B cell (primary cell): ENCODE data around the gene SDK1. TPM values are rescaled to one million over a fixed set of nuclear protein-coding genes. Genes with fewer than 3 reads are reported as not detected.
"Not testable (repeated sequence)": the region's sequence is repeated elsewhere in the genome, so short reads cannot be mapped to it uniquely, and the experiment has no call there.

ENCODE experiments used
- ATAC-seq: fragments of 200-7000 bp; cut with Tn5 transposase; one replicate; pipeline ENCODE4 v1.10.0; 2021; ENCODE audit warnings: low read depth, mild to moderate bottlenecking, moderate number of reproducible peaks, moderate library complexity
- CTCF ChIA-PET: fragments of 350-600 bp; sonication (Branson Sonifier 250); formaldehyde crosslinking; loops from one replicate; lab custom pipeline; 2021; ENCODE audit warnings: antibody characterized with exemption, inconsistent platforms; lab: Charles Lee
- POLR2A ChIA-PET: fragments of 350-600 bp; sonication (Branson Sonifier 250); formaldehyde crosslinking; loops from one replicate; lab custom pipeline; 2021; ENCODE audit warnings: antibody characterized with exemption; lab: Charles Lee
- DNase-seq: peaks from one replicate; pipeline ENCODE4 v3.0.0; 2013
- H2AFZ ChIP-seq: 2 replicates; pipeline ENCODE4 v1.6.1; 2012; ENCODE audit warnings: mild to moderate bottlenecking, low read depth, low read length; ENCODE audit not compliant: insufficient read depth, poor library complexity, severe bottlenecking
- H3K27ac ChIP-seq, 2 donors: 1 replicate in 1 of 2; 2 replicates in 1 of 2; pipeline ENCODE4 v1.5.1; 2012 to 2013; ENCODE audit warnings: low read length in 2 of 2, mild to moderate bottlenecking in 2 of 2, moderate library complexity in 1 of 2
- H3K27me3 ChIP-seq, 4 experiments: fragments of 200-600 bp in 1 of 4; sonication (generic) in 1 of 4; replicated peaks in 1 of 4; 1 replicate in 2 of 4; 2 replicates in 2 of 4; pipeline versions ENCODE4 v1.6.1 to v1.7.0; 2013 to 2016; ENCODE audit warnings: low read length in 3 of 4, mild to moderate bottlenecking in 2 of 4, mixed read lengths in 1 of 4, moderate library complexity in 1 of 4; ENCODE audit not compliant: insufficient read depth in 4 of 4, control insufficient read depth in 3 of 4; ENCODE audit errors: control extremely low read depth in 1 of 4
- H3K36me3 ChIP-seq, 2 experiments: replicated peaks in 1 of 2; 1 replicate in 1 of 2; 2 replicates in 1 of 2; pipeline versions ENCODE4 v1.6.1 to v1.7.1; 2013; ENCODE audit warnings: low read length in 1 of 2; ENCODE audit not compliant: insufficient read depth in 2 of 2, control insufficient read depth in 1 of 2; ENCODE audit errors: control extremely low read depth in 1 of 2, extremely low read depth in 1 of 2
- H3K4me1 ChIP-seq, 2 donors: fragments of 200-600 bp in 1 of 2; sonication (generic) in 1 of 2; 1 replicate in 1 of 2; 2 replicates in 1 of 2; pipeline versions ENCODE4 v1.5.1 to v1.6.1; 2013 to 2017; ENCODE audit warnings: low read length in 2 of 2; ENCODE audit not compliant: control insufficient read depth in 2 of 2, insufficient read depth in 2 of 2
- H3K4me2 ChIP-seq: replicated peaks from 2 replicates; pipeline ENCODE3; 2012; ENCODE audit warnings: mild to moderate bottlenecking, low read depth, low read length; ENCODE audit not compliant: poor library complexity, severe bottlenecking
- H3K4me3 ChIP-seq, 5 experiments: fragments of 200-600 bp in 1 of 5; sonication (generic) in 1 of 5; 1 replicate in 3 of 5; 2 replicates in 2 of 5; pipeline versions ENCODE4 v1.5.1 to v1.7.0; 2011 to 2016; ENCODE audit warnings: low read length in 4 of 5, mild to moderate bottlenecking in 4 of 5, low read depth in 2 of 5, control low read depth in 1 of 5, moderate library complexity in 1 of 5; ENCODE audit not compliant: insufficient read depth in 1 of 5; ENCODE audit errors: control extremely low read depth in 1 of 5, extremely low read depth in 1 of 5
- H3K79me2 ChIP-seq: fragments of 200-600 bp; sonication (generic); one replicate; pipeline ENCODE4 v1.6.0; 2016; ENCODE audit warnings: low read length; ENCODE audit not compliant: control insufficient read depth, insufficient read depth
- H3K9ac ChIP-seq: fragments of 200-600 bp; sonication (generic); 2 replicates; pipeline ENCODE4 v1.6.1; 2017; ENCODE audit warnings: mild to moderate bottlenecking, low read length, moderate library complexity
- H3K9me3 ChIP-seq, 3 donors: one replicate each; pipeline versions ENCODE4 v1.6.1 to v1.7.1; 2013; ENCODE audit warnings: low read length in 2 of 3; ENCODE audit not compliant: control insufficient read depth in 2 of 3, insufficient read depth in 1 of 3; ENCODE audit errors: control extremely low read depth in 1 of 3
- H4K20me1 ChIP-seq: 2 replicates; pipeline ENCODE4 v1.6.0; 2012; ENCODE audit warnings: mild to moderate bottlenecking, low read length; ENCODE audit not compliant: insufficient read depth, control insufficient read depth, poor library complexity, severe bottlenecking
- H3K27ac Mint-ChIP-seq: one replicate; pipeline ENCODE4 v1.8.0; 2021; ENCODE audit warnings: mixed read lengths
- H3K27me3 Mint-ChIP-seq: one replicate; pipeline ENCODE4 v1.8.0; 2021; ENCODE audit warnings: mixed read lengths
- H3K4me1 Mint-ChIP-seq: one replicate; pipeline ENCODE4 v1.8.0; 2021; ENCODE audit warnings: mixed read lengths
- H3K4me3 Mint-ChIP-seq: one replicate; pipeline ENCODE4 v1.8.0; 2021; ENCODE audit warnings: mixed read lengths
- H3K9me3 Mint-ChIP-seq: one replicate; pipeline ENCODE4 v1.8.0; 2022; ENCODE audit warnings: mixed read lengths; ENCODE audit not compliant: insufficient read depth
- CTCF ChIP-seq: fragments of 200-600 bp; IDR thresholded peaks from one replicate; pipeline ENCODE4 v1.8.0; 2022; ENCODE audit warnings: antibody characterized with exemption, mild to moderate bottlenecking
- EZH2 ChIP-seq: IDR thresholded peaks from 2 replicates; pipeline ENCODE4 v1.6.1; 2012; ENCODE audit warnings: borderline replicate concordance, low read depth, mild to moderate bottlenecking, moderate library complexity, low read length; ENCODE audit not compliant: insufficient read depth, poor library complexity, severe bottlenecking
- WGBS: methylation state at CpG from one replicate; pipeline ENCODE4 v1.1.5; 2013; ENCODE audit warnings: missing lambda C conversion rate; ENCODE audit not compliant: insufficient coverage; 5-methylcytosine and 5-hydroxymethylcytosine counted together
- intact Hi-C: fragments of 100-400 bp; cut with micrococcal nuclease; formaldehyde crosslinking; loops from one replicate; pipeline ENCODE4 v1.10.0; 2022
- polyA plus RNA-seq: library from polyadenylated mRNA; depleted of rRNA; stranded (reverse); fragments of >200 nt; gene quantifications from 2 replicates; pipeline ENCODE4 v1.2.3, GENCODE V29; 2012
- total RNA-seq, 2 donors: library from RNA; stranded (reverse); fragments of 120-200 nt in 1 of 2; gene quantifications; 1 replicate in 1 of 2; 2 replicates in 1 of 2; pipeline versions ENCODE4 v1.2.3 to v1.2.4, GENCODE V29; 2013 to 2022

SDK1 gene
- total and polyA plus RNA-seq, 2 donors (not counting 1 experiment from before 2014, with no cell fraction given): 0.73 to 2.0 TPM

DNA sequence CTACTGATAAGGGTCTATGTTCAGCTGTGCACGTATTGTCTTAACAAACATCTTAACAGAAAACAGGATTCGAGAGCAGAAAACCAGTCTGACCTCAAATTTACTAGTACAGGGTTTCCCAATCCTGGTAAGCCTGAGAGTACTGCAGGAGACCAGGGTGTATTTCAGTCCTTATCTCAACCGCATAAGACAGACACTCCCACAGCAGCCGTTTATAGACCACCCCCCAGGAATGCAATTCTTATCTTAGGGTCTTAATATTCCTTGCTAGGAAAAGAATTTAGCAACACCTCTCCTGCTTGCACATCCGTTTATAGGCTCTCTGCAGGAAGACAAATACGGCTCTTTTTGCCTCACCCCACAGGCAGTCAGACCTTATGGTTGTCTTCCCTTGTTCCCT is 277.3 kb downstream of the SDK1 start:
- Histone ChIP-seq H3K27ac (no peak overlapping the region), H3K27me3 (peaks cover 0 to 4% (median 0%) of the 10 kb centered on the region in 4 experiments), H4K20me1 (no peaks in the 10 kb centered on the region), H3K4me3 (no peak overlapping the region), H3K9me3 (peaks cover 0 to 17% (median 13%) of the 10 kb centered on the region in 3 donors), H3K79me2 (no peaks in the 10 kb centered on the region), H3K4me1 (no peaks in the 10 kb centered on the region), H3K36me3 (no peaks in the 10 kb centered on the region), H3K9ac (no peak overlapping the region), H2AFZ (no peak overlapping the region), H3K4me2 (no peak overlapping the region)
- CTCF ChIA-PET: no interaction called here
- Mint-ChIP-seq H3K27me3 (peaks cover 21% of the 10 kb centered on the region), H3K9me3 (peaks cover 5% of the 10 kb centered on the region), H3K27ac (no peak overlapping the region), H3K4me3 (no peak overlapping the region), H3K4me1 (no peaks in the 10 kb centered on the region)
- intact Hi-C loops: no loop called here
- POLR2A ChIA-PET: no interaction called here
- DNase-seq: no peak
- WGBS: 98% methylated on average over 5 of the region's 6 CpGs
- TF ChIP-seq CTCF: no peak
- no peak for TF ChIP-seq EZH2
- no peak for ATAC-seq

DNA sequence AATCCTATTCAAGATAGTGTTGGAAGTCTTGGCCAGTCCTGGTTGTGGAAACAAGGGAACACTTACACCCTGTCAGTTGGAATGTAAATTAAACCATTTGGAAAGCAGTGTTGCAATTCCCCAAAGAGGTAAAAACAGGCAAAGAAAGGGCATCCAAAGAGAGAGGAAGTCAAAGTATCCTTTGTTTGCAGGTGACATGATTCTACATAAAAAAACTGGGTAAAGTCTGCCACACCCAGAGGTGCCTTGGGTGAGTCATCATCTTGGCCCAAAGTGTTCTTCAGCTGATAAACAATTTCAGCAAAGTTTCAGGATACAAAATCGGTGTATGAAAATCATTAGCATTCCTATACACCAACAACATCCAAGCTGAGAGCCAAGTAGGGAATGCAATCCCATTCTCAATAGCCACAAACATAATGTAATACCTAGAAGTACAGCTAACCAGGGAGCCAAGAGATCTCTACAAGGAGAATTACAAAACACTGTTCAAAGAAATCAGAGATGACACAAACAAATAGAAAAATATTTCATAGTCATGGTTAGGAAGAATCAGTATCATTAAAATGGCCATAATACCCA is 278.7 kb downstream of the SDK1 start:
- Histone ChIP-seq H3K9me3 (peaks cover 0 to 17% (median 13%) of the 10 kb centered on the region in 3 donors), H3K4me1 (no peaks in the 10 kb centered on the region), H2AFZ (no peak overlapping the region), H3K4me2 (no peak overlapping the region), H3K9ac (no peak overlapping the region), H3K4me3 (no peak overlapping the region), H3K36me3 (no peaks in the 10 kb centered on the region), H4K20me1 (no peaks in the 10 kb centered on the region), H3K79me2 (no peaks in the 10 kb centered on the region), H3K27me3 (peaks cover 0 to 4% (median 0%) of the 10 kb centered on the region in 4 experiments), H3K27ac (no peak overlapping the region)
- 91% methylated on average over 1 of the region's 1 CpG for WGBS
- no peak overlapping the region for H3K27ac Mint-ChIP-seq
- no peak for DNase-seq
- no peak for ATAC-seq
- ChIA-PET POLR2A (interaction anchor here (0.5 kb wide), 1 partner anchor 56 kb away, joined by 3 read pairs; no protein-coding TSS in a partner anchor), CTCF (no interaction called here)
- no peak for TF ChIP-seq EZH2
- TF ChIP-seq CTCF: no peak
- intact Hi-C loops: no loop called here
- H3K4me3 Mint-ChIP-seq: no peak overlapping the region
- H3K4me1 Mint-ChIP-seq: no peaks in the 10 kb centered on the region
- peaks cover 5% of the 10 kb centered on the region for H3K9me3 Mint-ChIP-seq
- peaks cover 12% of the 10 kb centered on the region for H3K27me3 Mint-ChIP-seq

- H3K27ac Mint-ChIP-seq, intact Hi-C loops, H3K4me1 Mint-ChIP-seq, H4K20me1 ChIP-seq, H3K4me3 ChIP-seq, H3K4me1 ChIP-seq, H3K27me3 Mint-ChIP-seq, H3K4me3 Mint-ChIP-seq, H3K36me3 ChIP-seq, H3K9me3 Mint-ChIP-seq, H3K4me2 ChIP-seq, H2AFZ ChIP-seq, H3K79me2 ChIP-seq, DNase-seq, POLR2A ChIA-PET, H3K9ac ChIP-seq, ATAC-seq, H3K27me3 ChIP-seq, H3K27ac ChIP-seq, CTCF ChIA-PET: not testable (repeated sequence)
- peaks cover 0 to 13% (median 12%) of the 10 kb centered on the region in 3 donors for H3K9me3 ChIP-seq
Observed at GRCh38 chr7:3582145-3582544, 281.1 kb downstream of the SDK1 start.
